ENCODE results near the gene MT1H.

- TF ChIP-seq CTCF (IDR thresholded peaks at IDR 0.05) (no peak), EZH2 (IDR thresholded peaks at IDR 0.05; ENCODE audit: borderline replicate concordance, insufficient read depth, low read depth, low read length, poor library complexity, severe bottlenecking) (no peak)
Observed at GRCh38 chr16:56709443-56710040, 39.9 kb downstream of the MT1H start.

Data from B cell (primary cell).